Caco-2 (cell line): ENCODE data around the gene EXOSC2. TPM values are rescaled to one million over a fixed set of nuclear protein-coding genes. Genes with fewer than 3 reads are reported as not detected.

Experiments used
- BruUV-seq: library from RNA; stranded (reverse); fragments of 400-500 nt; replicated peaks from 2 replicates; lab custom pipeline; 2021; lab: Mats Ljungman, UMichigan
- CTCF ChIA-PET: fragments of 300-600 bp; sonication (Branson Sonifier 250); formaldehyde crosslinking; loops from one replicate; lab custom pipeline; 2022; ENCODE audit warnings: antibody characterized with exemption; lab: Charles Lee
- POLR2A ChIA-PET: fragments of 300-600 bp; sonication (Branson Sonifier 250); formaldehyde crosslinking; loops from one replicate; lab custom pipeline; 2022; ENCODE audit warnings: antibody characterized with exemption; lab: Charles Lee
- DNase-seq, 2 experiments: peaks; one replicate each; pipeline versions ENCODE4 v3.0.0 to v3.0.0-alpha.2; 2020 to 2022
- H3K27me3 ChIP-seq: replicated peaks from 2 replicates; pipeline ENCODE4 v1.6.0; 2011; ENCODE audit warnings: low read length; ENCODE audit not compliant: control insufficient read depth, insufficient read depth
- H3K36me3 ChIP-seq: 2 replicates; pipeline ENCODE4 v1.5.1; 2011; ENCODE audit warnings: low read length; ENCODE audit not compliant: control insufficient read depth, insufficient read depth
- H3K4me1 ChIP-seq: fragments of 250-450 bp; sonication (Bioruptor Pico); 2 replicates; pipeline ENCODE4 v1.5.1; 2020; ENCODE audit warnings: mild to moderate bottlenecking
- H3K4me3 ChIP-seq: 2 replicates; pipeline ENCODE4 v1.5.1; 2011; ENCODE audit warnings: low read depth, mild to moderate bottlenecking, control low read depth, low read length
- H3K9me3 ChIP-seq: fragments of 250-450 bp; sonication (Bioruptor Pico); 2 replicates; pipeline ENCODE4 v1.5.1; 2020; ENCODE audit warnings: mild to moderate bottlenecking, moderate library complexity
- H3K27ac Mint-ChIP-seq: one replicate; pipeline ENCODE4 v1.8.0; 2022; ENCODE audit warnings: mixed read lengths; ENCODE audit not compliant: unreplicated experiment
- H3K27me3 Mint-ChIP-seq: one replicate; pipeline ENCODE4 v1.8.0; 2022; ENCODE audit warnings: mixed read lengths; ENCODE audit not compliant: insufficient read depth, unreplicated experiment
- H3K36me3 Mint-ChIP-seq: one replicate; pipeline ENCODE4 v1.8.0; 2022; ENCODE audit warnings: mild to moderate bottlenecking, mixed read lengths; ENCODE audit not compliant: insufficient read depth, unreplicated experiment
- H3K4me1 Mint-ChIP-seq: one replicate; pipeline ENCODE4 v1.8.0; 2022; ENCODE audit warnings: low read depth, mixed read lengths; ENCODE audit not compliant: unreplicated experiment
- H3K4me3 Mint-ChIP-seq: one replicate; pipeline ENCODE4 v1.8.0; 2022; ENCODE audit warnings: mild to moderate bottlenecking, moderate library complexity, mixed read lengths; ENCODE audit not compliant: unreplicated experiment
- H3K9me3 Mint-ChIP-seq: one replicate; pipeline ENCODE4 v1.8.0; 2022; ENCODE audit warnings: mixed read lengths; ENCODE audit not compliant: unreplicated experiment
- intact Hi-C: fragments of 100-400 bp; cut with micrococcal nuclease; formaldehyde crosslinking; loops from one replicate; pipeline ENCODE4 v1.10.0; 2022; ENCODE audit not compliant: unreplicated experiment
- total RNA-seq: library from RNA; stranded (reverse); gene quantifications from 2 replicates; pipeline ENCODE4 v1.2.3, GENCODE V29; 2022
- TF ChIP-seq, protein P1 (sequence below), 2 experiments: fragments of 200-600 bp in 1 of 2; IDR thresholded peaks; 1 replicate in 1 of 2; 2 replicates in 1 of 2; pipeline versions ENCODE4 v1.5.1 to v1.8.0; 2011 to 2022; ENCODE audit warnings: antibody characterized with exemption in 1 of 2, control low read depth in 1 of 2, inconsistent platforms in 1 of 2, low read depth in 1 of 2, low read length in 1 of 2, mild to moderate bottlenecking in 1 of 2, moderate library complexity in 1 of 2; ENCODE audit not compliant: insufficient read depth in 1 of 2, severe bottlenecking in 1 of 2, unreplicated experiment in 1 of 2

Gene EXOSC2
- total RNA-seq, 1 experiment from 2014 or later: 59.1 TPM

DNA sequence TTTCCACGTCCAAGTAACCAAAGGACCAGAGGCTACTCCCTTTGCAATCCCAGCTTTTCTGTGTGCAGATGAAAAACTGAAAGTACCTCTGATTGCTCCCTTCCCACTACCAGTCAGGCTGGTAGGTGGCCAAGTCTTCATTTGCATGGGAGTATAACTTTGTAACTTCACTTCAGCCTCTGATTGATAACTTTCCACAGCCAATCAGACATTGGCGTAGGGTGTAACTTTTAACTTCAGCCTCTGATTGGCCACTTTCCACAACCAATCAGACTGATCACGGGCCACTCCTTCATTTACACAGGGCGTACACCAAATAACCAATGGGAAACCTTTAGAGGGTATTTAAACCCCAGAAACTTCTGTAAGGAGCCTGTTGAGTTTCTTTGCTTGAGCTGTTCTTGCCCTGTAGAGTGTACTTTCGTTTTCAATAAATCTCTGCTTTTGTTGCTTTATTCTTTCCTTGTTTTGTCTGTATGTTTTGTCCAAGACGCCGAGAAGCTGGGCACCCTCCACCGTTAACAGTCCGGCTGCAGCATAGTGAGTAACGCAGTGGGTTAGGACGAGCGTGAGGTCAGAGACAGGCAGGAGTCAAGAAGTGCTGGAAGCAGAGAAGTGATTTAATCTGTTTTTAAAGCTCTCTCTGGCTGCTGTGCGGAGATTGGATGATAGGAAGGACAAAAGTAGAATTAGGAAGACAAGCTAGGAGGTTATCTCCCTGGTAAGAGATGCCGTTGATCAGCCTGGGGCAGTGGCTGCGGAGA, 3.5 kb upstream of the EXOSC2 start:
- peaks cover under 1% of the 10 kb centered on the region; the same call in 1 of the 2 replicates for H3K9me3 ChIP-seq
- H3K36me3 Mint-ChIP-seq: peaks cover 21% of the 10 kb centered on the region
- no peaks in the 10 kb centered on the region for H3K9me3 Mint-ChIP-seq
- peak overlapping the region; percentile 48 for H3K27ac Mint-ChIP-seq
- POLR2A ChIA-PET: interaction anchor here (0.7 to 1.5 kb wide), 5 partner anchors 9 to 638 kb away, joined by 3 to 5 read pairs (median 3); no protein-coding TSS in a partner anchor
- intact Hi-C loops: no loop called here
- H3K4me1 ChIP-seq: peaks cover 10% of the 10 kb centered on the region
- H3K4me3 Mint-ChIP-seq: peak overlapping the region; percentile 70
- BruUV-seq: TSS peak; percentile 48
- H3K4me3 ChIP-seq: peak overlapping the region; percentile 51
- H3K27me3 Mint-ChIP-seq: no peaks in the 10 kb centered on the region
- TF ChIP-seq, protein P1, sequence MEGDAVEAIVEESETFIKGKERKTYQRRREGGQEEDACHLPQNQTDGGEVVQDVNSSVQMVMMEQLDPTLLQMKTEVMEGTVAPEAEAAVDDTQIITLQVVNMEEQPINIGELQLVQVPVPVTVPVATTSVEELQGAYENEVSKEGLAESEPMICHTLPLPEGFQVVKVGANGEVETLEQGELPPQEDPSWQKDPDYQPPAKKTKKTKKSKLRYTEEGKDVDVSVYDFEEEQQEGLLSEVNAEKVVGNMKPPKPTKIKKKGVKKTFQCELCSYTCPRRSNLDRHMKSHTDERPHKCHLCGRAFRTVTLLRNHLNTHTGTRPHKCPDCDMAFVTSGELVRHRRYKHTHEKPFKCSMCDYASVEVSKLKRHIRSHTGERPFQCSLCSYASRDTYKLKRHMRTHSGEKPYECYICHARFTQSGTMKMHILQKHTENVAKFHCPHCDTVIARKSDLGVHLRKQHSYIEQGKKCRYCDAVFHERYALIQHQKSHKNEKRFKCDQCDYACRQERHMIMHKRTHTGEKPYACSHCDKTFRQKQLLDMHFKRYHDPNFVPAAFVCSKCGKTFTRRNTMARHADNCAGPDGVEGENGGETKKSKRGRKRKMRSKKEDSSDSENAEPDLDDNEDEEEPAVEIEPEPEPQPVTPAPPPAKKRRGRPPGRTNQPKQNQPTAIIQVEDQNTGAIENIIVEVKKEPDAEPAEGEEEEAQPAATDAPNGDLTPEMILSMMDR (IDR thresholded peaks at IDR 0.05; ENCODE audit: insufficient read depth in 1 of 2, low read depth in 1 of 2, low read length in 1 of 2, severe bottlenecking in 1 of 2, unreplicated experiment in 1 of 2): no peak
- peaks cover 7% of the 10 kb centered on the region for H3K4me1 Mint-ChIP-seq
- DNase-seq: peak; percentile 89 to 93
- CTCF ChIA-PET: interaction anchor here (0.7 to 1.3 kb wide), 3 partner anchors 11 to 677 kb away, joined by 3 to 7 read pairs (median 7); no protein-coding TSS in a partner anchor
- H3K27me3 ChIP-seq: no peaks in the 10 kb centered on the region
- no peaks in the 10 kb centered on the region for H3K36me3 ChIP-seq

DNA sequence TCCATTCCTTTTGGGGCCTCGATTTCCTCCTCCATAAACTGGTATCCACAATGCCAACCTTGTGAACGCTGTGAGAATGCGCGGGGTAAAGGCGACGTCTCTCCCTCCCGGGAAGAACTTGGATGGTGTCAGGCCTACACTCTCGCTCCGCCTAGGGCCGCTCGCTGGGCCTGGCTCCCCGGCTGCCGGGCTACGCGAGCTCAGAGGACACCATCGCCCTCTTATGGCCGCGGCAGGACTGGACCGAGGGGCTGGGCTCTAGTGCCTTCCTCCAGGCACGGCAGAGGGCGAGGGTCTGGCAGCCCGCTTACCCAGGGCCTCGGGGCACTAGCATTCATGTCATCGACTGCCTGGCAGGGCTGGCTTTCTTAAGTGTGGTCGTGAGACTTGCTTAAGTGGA, 1.3 kb upstream of the EXOSC2 start:
- Histone ChIP-seq H3K4me1 (peaks cover 10% of the 10 kb centered on the region), H3K36me3 (no peaks in the 10 kb centered on the region), H3K4me3 (no peak overlapping the region), H3K27me3 (no peaks in the 10 kb centered on the region), H3K9me3 (no peaks in the 10 kb centered on the region)
- intact Hi-C loops: loop anchor here (2.0 kb wide), 1 partner anchor 20 kb away; no protein-coding TSS in a partner anchor
- BruUV-seq: no TSS peak
- no peaks in the 10 kb centered on the region for H3K27me3 Mint-ChIP-seq
- no peaks in the 10 kb centered on the region for H3K9me3 Mint-ChIP-seq
- H3K4me3 Mint-ChIP-seq: peak overlapping the region; percentile 95
- TF ChIP-seq, protein P1 (IDR thresholded peaks at IDR 0.05; ENCODE audit: insufficient read depth in 1 of 2, low read depth in 1 of 2, low read length in 1 of 2, severe bottlenecking in 1 of 2, unreplicated experiment in 1 of 2): no peak
- peaks cover 15% of the 10 kb centered on the region for H3K4me1 Mint-ChIP-seq
- DNase-seq: peak in 1 of 2 experiments; percentile 29
- ChIA-PET POLR2A (interaction anchor here (2.2 kb wide), 1 partner anchor 8 kb away, joined by 9 read pairs; no protein-coding TSS in a partner anchor), CTCF (interaction anchor here (0.5 to 2.1 kb wide), 5 partner anchors 10 to 1192 kb away, joined by 3 to 13 read pairs (median 6); no protein-coding TSS in a partner anchor)
- H3K27ac Mint-ChIP-seq: no peak overlapping the region
- H3K36me3 Mint-ChIP-seq: peaks cover 43% of the 10 kb centered on the region

DNA sequence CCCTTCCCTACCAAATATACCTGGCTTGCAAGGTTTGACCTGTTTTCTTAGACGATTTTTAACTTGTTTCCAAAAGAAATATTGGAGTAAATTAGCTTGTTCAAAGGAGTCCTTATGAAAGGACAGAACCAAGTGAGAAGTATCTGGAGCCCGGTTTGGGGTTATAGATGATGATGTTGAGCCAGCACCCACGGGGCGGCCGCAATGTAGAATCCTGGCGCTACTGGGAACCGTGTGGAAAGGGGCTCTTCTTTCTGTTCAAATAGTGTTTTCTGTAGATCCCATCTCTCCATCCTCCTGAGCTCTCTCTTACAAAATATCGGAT, 517 bp upstream of the EXOSC2 start:
- no peaks in the 10 kb centered on the region; the same call in 1 of the 2 replicates for H3K36me3 ChIP-seq
- BruUV-seq: no TSS peak
- peaks cover 16% of the 10 kb centered on the region for H3K4me1 Mint-ChIP-seq
- CTCF ChIA-PET: interaction anchor here (0.5 to 2.1 kb wide), 5 partner anchors 9 to 173 kb away, joined by 3 to 13 read pairs (median 7); no protein-coding TSS in a partner anchor
- H3K4me3 ChIP-seq: peak overlapping the region; percentile 70
- H3K4me1 ChIP-seq: peaks cover 10% of the 10 kb centered on the region
- peak overlapping the region; percentile 92 for H3K27ac Mint-ChIP-seq
- peak overlapping the region; percentile 95 for H3K4me3 Mint-ChIP-seq
- H3K9me3 ChIP-seq: no peaks in the 10 kb centered on the region
- TF ChIP-seq, protein P1 (IDR thresholded peaks at IDR 0.05; ENCODE audit: insufficient read depth in 1 of 2, low read depth in 1 of 2, low read length in 1 of 2, severe bottlenecking in 1 of 2, unreplicated experiment in 1 of 2): no peak
- no peaks in the 10 kb centered on the region for H3K9me3 Mint-ChIP-seq
- no peaks in the 10 kb centered on the region for H3K27me3 Mint-ChIP-seq
- H3K27me3 ChIP-seq: no peaks in the 10 kb centered on the region
- H3K36me3 Mint-ChIP-seq: peaks cover 50% of the 10 kb centered on the region
- intact Hi-C loops: loop anchor here (2.0 kb wide), 1 partner anchor 20 kb away; no protein-coding TSS in a partner anchor
- DNase-seq: no peak
- POLR2A ChIA-PET: interaction anchor here (0.5 to 2.2 kb wide), 5 partner anchors 9 to 132 kb away, joined by 3 to 9 read pairs (median 3); partner anchors contain the start of gene FUBP3
